Lower leg skin (tissue), 4 donors: ENCODE data around the gene PRRX1. TPM values are rescaled to one million over a fixed set of nuclear protein-coding genes. Genes with fewer than 3 reads are reported as not detected.

Source experiments
- DNase-seq, 2 donors: peaks; one replicate each; pipeline ENCODE4 v3.0.0-alpha.2; 2019; ENCODE audit warnings: low spot score in 2 of 2
- H3K4me3 ChIP-seq: fragments of 200-600 bp; sonication (generic); 2 replicates; pipeline ENCODE4 v1.5.1; 2017; ENCODE audit warnings: mild to moderate bottlenecking, low read depth; ENCODE audit not compliant: poor library complexity, severe bottlenecking
- CTCF ChIP-seq, 3 donors: fragments of 450-650 bp; IDR thresholded peaks; one replicate each; pipeline ENCODE4 v1.5.1; 2016; ENCODE audit warnings: antibody characterized with exemption in 3 of 3, mild to moderate bottlenecking in 3 of 3, moderate library complexity in 2 of 3
- POLR2A ChIP-seq, 2 donors: fragments of 450-650 bp; IDR thresholded peaks; one replicate each; pipeline ENCODE4 v1.6.1; 2016 to 2017; ENCODE audit warnings: antibody characterized with exemption in 2 of 2, mild to moderate bottlenecking in 1 of 2, moderate library complexity in 1 of 2
- WGBS, 2 donors: methylation state at CpG; one replicate each; pipeline ENCODE4 v1.1.5; 2018; 5-methylcytosine and 5-hydroxymethylcytosine counted together
- intact Hi-C: fragments of 100-400 bp; cut with DNase I; formaldehyde crosslinking; loops from one replicate; pipeline ENCODE4 v1.15.0; 2023; ENCODE audit warnings: low total_unique reads
- total RNA-seq, 4 donors: library from RNA; depleted of rRNA; stranded (reverse); fragments of >200 nt; gene quantifications; one replicate each; pipeline ENCODE4 v1.1.0, GENCODE V29; 2016

PRRX1 gene
- total RNA-seq, 4 donors from 2014 or later, result 7.5 to 32.7 (median 19.8) TPM

DNA sequence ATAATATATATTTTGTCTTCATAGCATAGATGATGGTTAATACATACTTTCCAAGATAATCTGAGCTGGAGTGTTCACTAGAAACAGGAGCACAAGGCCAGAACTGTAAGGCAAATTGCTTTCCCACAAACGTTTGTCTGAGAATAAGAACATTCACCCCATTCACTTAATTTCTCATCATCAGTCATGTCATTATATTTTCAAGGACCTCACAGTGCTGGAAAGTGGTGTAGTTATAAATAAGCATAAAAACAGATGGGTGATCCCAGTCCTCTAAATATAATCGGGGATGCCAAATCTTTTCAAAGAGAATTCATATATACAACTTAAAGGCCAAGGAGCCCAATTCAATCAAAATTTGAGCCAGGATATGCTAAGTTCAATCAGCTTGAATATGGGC, 8.4 kb downstream of the PRRX1 start:
- no peak overlapping the region for H3K4me3 ChIP-seq
- intact Hi-C loops, result no loop called here
- DNase-seq, result no peak
- 50 to 53% methylated on average over 2 of the region's 2 CpGs for WGBS, 2 donors
- no peak for TF ChIP-seq CTCF (IDR thresholded peaks at IDR 0.05)
- TF ChIP-seq POLR2A (IDR thresholded peaks at IDR 0.05), result no peak

DNA sequence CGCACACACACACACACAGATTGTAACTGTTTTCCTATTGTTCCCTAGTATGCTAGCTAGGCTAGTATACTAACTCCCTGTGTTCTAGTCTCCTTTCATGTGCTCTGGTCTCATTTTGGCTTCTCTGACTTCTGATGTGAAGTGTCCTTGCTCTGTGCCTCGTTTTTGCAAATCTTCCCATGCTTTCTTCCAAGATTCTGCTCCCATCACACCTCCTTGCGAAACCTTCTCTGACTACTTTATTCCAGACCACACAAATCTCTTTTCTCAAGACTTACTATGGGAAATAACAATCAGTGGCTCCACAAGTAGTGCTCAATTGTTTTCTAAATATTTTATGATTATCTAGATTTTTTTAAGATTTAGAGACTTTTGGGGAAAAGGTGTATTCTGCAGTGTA, 10.3 kb downstream of the PRRX1 start:
- intact Hi-C loops, result no loop called here
- DNase-seq, result no peak
- no peak overlapping the region for H3K4me3 ChIP-seq
- 58 to 64% methylated on average over 3 of the region's 3 CpGs for WGBS, 2 donors
- no peak for TF ChIP-seq CTCF (IDR thresholded peaks at IDR 0.05)
- TF ChIP-seq POLR2A (IDR thresholded peaks at IDR 0.05), result no peak

DNA sequence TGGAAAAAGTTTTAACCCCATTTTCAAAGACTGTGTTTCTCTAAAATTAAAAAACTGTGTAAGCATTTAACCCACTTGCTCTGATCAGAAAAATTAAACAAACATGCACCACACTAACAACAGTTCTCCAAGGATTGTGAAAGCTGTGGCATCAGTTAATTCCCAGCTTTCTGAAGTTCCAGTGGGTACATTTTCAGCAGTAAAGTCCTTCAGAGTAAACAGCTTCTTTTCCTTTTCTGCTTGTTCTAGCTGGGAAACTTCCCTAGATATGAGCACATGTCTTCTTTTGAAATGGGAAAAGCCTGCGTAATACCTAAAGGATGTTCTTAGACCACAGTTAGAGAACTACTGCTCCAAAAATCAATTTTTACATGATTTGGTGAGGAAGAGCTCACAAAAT, 11.1 kb downstream of the PRRX1 start:
- intact Hi-C loops, result no loop called here
- H3K4me3 ChIP-seq, result no peak overlapping the region
- TF ChIP-seq POLR2A (IDR thresholded peaks at IDR 0.05) (no peak), CTCF (IDR thresholded peaks at IDR 0.05) (no peak)

DNA sequence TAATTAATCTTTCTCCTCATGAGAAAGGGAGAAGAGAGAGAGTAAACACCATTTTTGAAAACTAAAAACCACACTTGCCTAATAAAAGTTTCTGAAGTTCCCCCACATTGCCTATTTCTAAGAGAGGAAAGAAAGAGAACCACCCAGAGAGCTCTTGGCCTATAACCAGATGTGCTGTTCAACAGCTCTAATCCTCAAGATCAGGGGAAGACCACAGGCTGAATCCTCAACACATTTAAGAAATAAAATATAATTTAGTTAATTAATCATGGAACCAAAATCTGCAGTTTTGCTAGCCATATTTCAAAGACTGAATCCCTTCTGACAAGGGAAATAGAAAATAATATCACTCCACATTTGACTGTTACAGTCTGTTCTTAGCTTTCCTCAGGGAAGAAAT, 11.9 kb downstream of the PRRX1 start:
- intact Hi-C loops, result no loop called here
- H3K4me3 ChIP-seq, result no peak overlapping the region
- TF ChIP-seq POLR2A (IDR thresholded peaks at IDR 0.05), result no peak
- TF ChIP-seq CTCF (IDR thresholded peaks at IDR 0.05), result no peak
- DNase-seq, result no peak

More for the DNA sequence above, 11.1 kb downstream of the PRRX1 start:
- DNase-seq, result no peak
- WGBS, 2 donors, result 83 to 88% methylated on average over 1 of the region's 1 CpG

DNA sequence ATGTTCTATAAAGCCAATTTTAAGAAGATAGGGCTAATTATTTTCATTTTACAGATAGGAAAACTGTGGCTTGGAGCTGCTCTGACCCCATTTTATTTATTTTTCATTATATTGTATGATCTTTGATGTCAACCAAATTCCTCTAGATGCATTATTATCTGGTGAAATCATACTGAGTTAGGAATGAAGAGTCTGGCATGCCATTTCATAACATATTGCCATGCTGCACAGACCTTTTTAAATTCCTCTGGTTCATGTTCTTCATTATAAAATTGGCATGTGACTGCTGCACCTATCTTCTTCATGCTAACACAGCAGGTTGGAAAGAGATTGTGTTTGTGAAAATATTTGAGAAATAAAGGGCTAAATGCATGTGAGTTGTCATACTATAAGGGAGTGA, 12.7 kb downstream of the PRRX1 start:
- DNase-seq, result no peak
- TF ChIP-seq POLR2A (IDR thresholded peaks at IDR 0.05), result no peak
- TF ChIP-seq CTCF (IDR thresholded peaks at IDR 0.05), result no peak
- intact Hi-C loops, result no loop called here
- H3K4me3 ChIP-seq, result no peak overlapping the region

DNA sequence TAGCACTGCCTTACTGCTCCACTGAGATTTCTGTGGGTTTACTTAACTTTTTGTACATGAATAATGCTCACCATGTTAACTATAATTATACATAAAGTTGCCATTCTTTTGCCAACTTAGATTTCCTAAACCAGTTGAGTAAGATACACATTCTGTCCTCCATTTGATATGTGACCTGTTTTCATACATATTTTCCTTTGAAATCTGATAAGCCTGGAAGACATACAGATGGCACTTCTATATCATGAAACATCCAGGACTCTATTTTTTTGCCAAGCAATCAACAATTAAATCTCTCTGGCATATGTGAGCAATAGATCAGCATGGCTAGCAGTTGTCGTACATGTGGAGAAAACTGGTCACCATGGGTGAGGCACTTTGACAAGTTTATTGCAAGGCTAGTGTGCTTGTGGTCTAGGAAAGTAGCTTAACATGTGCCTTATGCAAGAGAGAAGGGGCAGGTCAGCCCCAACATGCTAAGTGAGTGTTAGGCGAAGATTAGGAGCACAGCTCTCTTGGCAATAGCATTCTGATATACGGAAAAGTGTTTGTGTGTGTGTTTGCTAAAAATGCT, 14.2 kb downstream of the PRRX1 start:
- 40 to 47% methylated on average over 3 of the region's 3 CpGs for WGBS, 2 donors
- DNase-seq, result no peak
- no peak overlapping the region for H3K4me3 ChIP-seq
- intact Hi-C loops, result no loop called here
- TF ChIP-seq POLR2A (IDR thresholded peaks at IDR 0.05) (no peak), CTCF (IDR thresholded peaks at IDR 0.05) (no peak)
